IMR-90 (cell line): ENCODE results near the gene MTA2. TPM values are rescaled to one million over a fixed set of nuclear protein-coding genes. Genes with fewer than 3 reads are reported as not detected.
"Not testable (repeated sequence)": the region's sequence is repeated elsewhere in the genome, so short reads cannot be mapped to it uniquely, and the experiment has no call there.

Experiments used
- ATAC-seq: fragments of 200-7000 bp; cut with Tn5 transposase; 2 replicates; pipeline ENCODE4 v1.9.1; 2020; ENCODE audit warnings: low read depth, mild to moderate bottlenecking, moderate library complexity
- Bru-seq: library from RNA; stranded (reverse); fragments of 400-500 nt; gene quantifications from one replicate; lab custom pipeline; 2021; lab: Mats Ljungman, UMichigan
- BruChase-seq, 2 experiments: library from RNA; stranded (reverse); fragments of 400-500 nt; gene quantifications; one replicate each; lab custom pipeline; 2021; lab: Mats Ljungman, UMichigan
- BruUV-seq: library from RNA; stranded (reverse); fragments of 400-500 nt; replicated peaks from 2 replicates; lab custom pipeline; 2021; lab: Mats Ljungman, UMichigan
- CTCF ChIA-PET: fragments of 300-600 bp; formaldehyde crosslinking; extraction: SDS; loops from one replicate; lab custom pipeline; 2021; ENCODE audit warnings: antibody characterized with exemption; lab: Yijun Ruan, JAX
- POLR2A ChIA-PET: fragments of 300-600 bp; sonication (Branson Sonifier 250); formaldehyde crosslinking; loops from one replicate; lab custom pipeline; 2022; ENCODE audit warnings: antibody characterized with exemption; ENCODE audit not compliant: unreplicated experiment; lab: Charles Lee
- DNase-seq: peaks from one replicate; pipeline ENCODE4 v3.0.0; 2013
- H2AFZ ChIP-seq: replicated peaks from 2 replicates; pipeline ENCODE3; 2013; ENCODE audit warnings: low read length, mild to moderate bottlenecking; ENCODE audit not compliant: poor library complexity
- H2AK5ac ChIP-seq: 2 replicates; pipeline ENCODE4 v1.6.1; 2013; ENCODE audit warnings: low read depth, low read length, inconsistent platforms
- H2AK9ac ChIP-seq: replicated peaks from 2 replicates; pipeline ENCODE3; 2013; ENCODE audit warnings: mild to moderate bottlenecking, low read depth, low read length, moderate library complexity; ENCODE audit not compliant: poor library complexity
- H2BK120ac ChIP-seq: 2 replicates; pipeline ENCODE4 v1.6.1; 2013; ENCODE audit warnings: low read depth, low read length, inconsistent platforms
- H2BK15ac ChIP-seq: 3 replicates; pipeline ENCODE4 v1.6.1; 2013; ENCODE audit warnings: low read depth, low read length, inconsistent platforms
- H2BK20ac ChIP-seq: 2 replicates; pipeline ENCODE4 v1.6.1; 2013; ENCODE audit warnings: low read depth, mild to moderate bottlenecking, inconsistent platforms, low read length, moderate library complexity
- H2BK5ac ChIP-seq: 2 replicates; pipeline ENCODE4 v1.6.1; 2013; ENCODE audit warnings: mild to moderate bottlenecking, low read depth, low read length, inconsistent platforms; ENCODE audit not compliant: poor library complexity, severe bottlenecking
- H3K14ac ChIP-seq: replicated peaks from 2 replicates; pipeline ENCODE4 v1.6.1; 2013; ENCODE audit warnings: low read depth, low read length, inconsistent platforms
- H3K18ac ChIP-seq: 2 replicates; pipeline ENCODE4 v1.6.1; 2013; ENCODE audit warnings: low read depth, low read length, control low read depth
- H3K23ac ChIP-seq: 2 replicates; pipeline ENCODE4 v1.6.1; 2013; ENCODE audit warnings: low read depth, low read length, inconsistent platforms
- H3K27ac ChIP-seq: 2 replicates; pipeline ENCODE4 v1.5.1; 2013; ENCODE audit warnings: mild to moderate bottlenecking, control low read depth, low read length; ENCODE audit not compliant: insufficient read depth
- H3K27me3 ChIP-seq: 2 replicates; pipeline ENCODE4 v1.6.1; 2013; ENCODE audit warnings: low read length; ENCODE audit not compliant: control insufficient read depth, insufficient read depth
- H3K36me3 ChIP-seq: 2 replicates; pipeline ENCODE4 v1.6.1; 2013; ENCODE audit warnings: low read length, mixed read lengths; ENCODE audit not compliant: control insufficient read depth, insufficient read depth
- H3K4ac ChIP-seq: 2 replicates; pipeline ENCODE4 v1.6.1; 2013; ENCODE audit warnings: low read depth, low read length, inconsistent platforms
- H3K4me1 ChIP-seq: 2 replicates; pipeline ENCODE4 v1.6.1; 2013; ENCODE audit warnings: low read length, mixed read lengths; ENCODE audit not compliant: control insufficient read depth, insufficient read depth
- H3K4me2 ChIP-seq: 2 replicates; pipeline ENCODE4 v1.6.1; 2013; ENCODE audit warnings: low read depth, mild to moderate bottlenecking, control low read depth, low read length, moderate library complexity
- H3K4me3 ChIP-seq: 2 replicates; pipeline ENCODE4 v1.5.1; 2013; ENCODE audit warnings: low read depth, mild to moderate bottlenecking, control low read depth, low read length, moderate library complexity; ENCODE audit not compliant: insufficient read depth
- H3K56ac ChIP-seq: 2 replicates; pipeline ENCODE4 v1.6.1; 2013; ENCODE audit warnings: low read length, inconsistent platforms; ENCODE audit not compliant: insufficient read depth; ENCODE audit errors: extremely low read depth
- H3K79me1 ChIP-seq, 2 experiments: 2 replicates each; pipeline ENCODE4 v1.6.1; 2013; ENCODE audit warnings: low read length in 2 of 2, inconsistent platforms in 1 of 2, low read depth in 1 of 2
- H3K9ac ChIP-seq: 2 replicates; pipeline ENCODE4 v1.6.1; 2013; ENCODE audit warnings: low read depth, low read length, control low read depth
- H3K9me1 ChIP-seq: 2 replicates; pipeline ENCODE4 v1.6.1; 2013; ENCODE audit warnings: low read length, inconsistent platforms; ENCODE audit not compliant: insufficient read depth
- H3K9me3 ChIP-seq: 2 replicates; pipeline ENCODE4 v1.6.1; 2013; ENCODE audit warnings: low read length; ENCODE audit not compliant: control insufficient read depth, insufficient read depth
- H4K20me1 ChIP-seq: 2 replicates; pipeline ENCODE4 v1.6.1; 2013; ENCODE audit warnings: low read length, inconsistent platforms; ENCODE audit not compliant: insufficient read depth
- H4K5ac ChIP-seq: 2 replicates; pipeline ENCODE4 v1.6.1; 2013; ENCODE audit warnings: mild to moderate bottlenecking, low read depth, low read length, control low read depth
- H4K8ac ChIP-seq, 2 experiments: 2 replicates each; pipeline ENCODE4 v1.6.1; 2013; ENCODE audit warnings: low read depth in 2 of 2, low read length in 2 of 2, control low read depth in 1 of 2, inconsistent platforms in 1 of 2
- H4K91ac ChIP-seq: 2 replicates; pipeline ENCODE4 v1.6.1; 2013; ENCODE audit warnings: low read depth, low read length, inconsistent platforms; ENCODE audit not compliant: insufficient read depth
- CHD1 ChIP-seq: IDR thresholded peaks from 2 replicates; pipeline ENCODE4 v1.6.1; 2012; ENCODE audit warnings: low read depth, low read length, improper control_type of control experiment
- MAZ ChIP-seq: IDR thresholded peaks from 2 replicates; pipeline ENCODE4 v1.6.1; 2012; ENCODE audit warnings: low read depth, mild to moderate bottlenecking, low read length, improper control_type of control experiment, moderate library complexity, borderline replicate concordance
- POLR2A ChIP-seq: IDR thresholded peaks from 2 replicates; pipeline ENCODE4 v1.6.1; 2012; ENCODE audit warnings: mild to moderate bottlenecking, low read depth, low read length
- WGBS, 2 experiments: methylation state at CpG; one replicate each; pipeline versions ENCODE4 v1.1.5 to v1.1.7; 2013; ENCODE audit warnings: missing lambda C conversion rate in 2 of 2; ENCODE audit not compliant: insufficient read length in 1 of 2; ENCODE audit errors: extremely low coverage in 2 of 2; 5-methylcytosine and 5-hydroxymethylcytosine counted together
- dilution Hi-C: fragments of 300-500 bp; cut with HindIII; formaldehyde crosslinking; loops from one replicate; pipeline ENCODE4 v1.14.3; 2018; ENCODE audit warnings: low sequenced_read_pairs; ENCODE audit not compliant: unreplicated experiment
- in situ Hi-C: fragments of 300-500 bp; cut with MboI; formaldehyde crosslinking; loops from 3 replicates; pipeline ENCODE4 v1.14.3; 2019; ENCODE audit warnings: low sequenced_read_pairs, inconsistent platforms, mixed read lengths
- intact Hi-C: fragments of 100-400 bp; cut with micrococcal nuclease; formaldehyde crosslinking; loops from 2 replicates; pipeline ENCODE4 v1.10.0; 2022
- long read RNA-seq: library from polyadenylated mRNA; unstranded; transcript quantifications from one replicate; pipeline ENCODE4 v2.0.0, GENCODE V29; 2021; ENCODE audit not compliant: unreplicated experiment
- polyA plus RNA-seq, 3 experiments: library from polyadenylated mRNA; depleted of rRNA; stranded (reverse); fragments of >200 nt; gene quantifications; 2 replicates each; pipeline ENCODE4 v1.2.3, GENCODE V29; 2012; ENCODE audit warnings: low replicate concordance in 1 of 3
- total RNA-seq: library from RNA; depleted of rRNA; stranded (reverse); fragments of >200 nt; gene quantifications from 2 replicates; pipeline ENCODE4 v1.2.3, GENCODE V29; 2012; rRNA removed

MTA2 gene
- total RNA-seq (126 and 136 TPM in 2 replicates), polyA plus RNA-seq (2012; rRNA removed) (28.0 and 34.8 TPM in 2 replicates), Bru-seq, nascent RNA (percentile 84 among the genes with signal in this experiment), BruChase-seq, experiment 1, labeled RNA remaining after a 6-hour chase (percentile 93 among the genes with signal in this experiment), BruChase-seq, experiment 2, labeled RNA remaining after a 2-hour chase (percentile 95 among the genes with signal in this experiment)
- 14.4 and 18.0 TPM in 2 replicates for polyA plus RNA-seq (2012; cell fraction: cytosol; rRNA removed)
- polyA plus RNA-seq (2012; cell fraction: nucleus; rRNA removed; ENCODE audit: low replicate concordance), result 35.6 and 60.7 TPM in 2 replicates
- long read RNA-seq, transcript MTA2-201 (18 exons, 3,058 nt), result major isoform, 8 of 29 reads
- long read RNA-seq, transcript MTA2-204 (18 exons, 2,265 nt), result minor isoform, 6 of 29 reads
- long read RNA-seq, partial matches to known transcripts, result 11 of 29 reads
- long read RNA-seq, other reads (novel, unspliced or antisense), result 4 of 29 reads

- H3K18ac ChIP-seq, result peak within 1 kb of the TSS; percentile 33; the same call in 1 of the 2 replicates
- peaks cover 5% of the 10 kb centered on the region for H3K9me1 ChIP-seq
- H3K27me3 ChIP-seq, result no peaks in the 10 kb centered on the region
- no peaks in the 10 kb centered on the region for H3K9me3 ChIP-seq
- peaks cover 17% of the 10 kb centered on the region; the same call in 1 of the 2 replicates for H4K20me1 ChIP-seq
- CTCF ChIA-PET, result interaction anchor here (1.0 kb wide), 1 partner anchor 41 kb away, joined by 4 read pairs; no protein-coding TSS in a partner anchor
- ATAC-seq (peak; percentile 81), DNase-seq (peak; percentile 97)
- no peak within 1 kb of the TSS for H2BK20ac ChIP-seq
- POLR2A ChIA-PET, result interaction anchor here (0.6 to 1.7 kb wide), 3 partner anchors 10 to 620 kb away, joined by 3 to 7 read pairs (median 3); partner anchors contain the start of genes C11orf98, CSKMT and TUT1
- peak within 1 kb of the TSS; percentile 90 for H3K56ac ChIP-seq
- peaks cover 7% of the 10 kb centered on the region for H3K4me1 ChIP-seq
- peak within 1 kb of the TSS; percentile 91 for H3K4me2 ChIP-seq
- in situ Hi-C loops, result no loop called here
- peak within 1 kb of the TSS; percentile 90 for H3K9ac ChIP-seq
- dilution Hi-C loops, result no loop called here
- peak within 1 kb of the TSS; percentile 86 for H3K4ac ChIP-seq
- peak within 1 kb of the TSS; percentile 80 for H3K14ac ChIP-seq
- H4K8ac ChIP-seq, result peak within 1 kb of the TSS; percentile 60 to 83
- BruUV-seq, result no TSS peak
- peak within 1 kb of the TSS; percentile 87 for H3K4me3 ChIP-seq
- H2AK9ac ChIP-seq, result peak within 1 kb of the TSS; percentile 99
- peak within 1 kb of the TSS; percentile 34; the same call in 1 of the 2 replicates for H2BK120ac ChIP-seq
- TF ChIP-seq CHD1, result 0 out of 2 replicates have a peak, but pooled peaks have one; percentile 29
- TF ChIP-seq POLR2A, result no peak; the same call in none of the 2 replicates
- peak; percentile 58; the same call in 1 of the 2 replicates for TF ChIP-seq MAZ
- intact Hi-C loops, result no loop called here
- peak within 1 kb of the TSS; percentile 97 for H3K27ac ChIP-seq
- H4K91ac ChIP-seq, result peak within 1 kb of the TSS; percentile 74
- H3K36me3 ChIP-seq, result peaks cover 33% of the 10 kb centered on the region
- 0% methylated on average over 67 of the region's 83 CpGs; no CpG with 5 or more reads in 1 of the 2 experiments for WGBS, 2 experiments
- H2AFZ ChIP-seq, result peak within 1 kb of the TSS; percentile 87
- H4K5ac ChIP-seq, result peak within 1 kb of the TSS; percentile 55
- H2AK5ac ChIP-seq, result peak within 1 kb of the TSS; percentile 72
- peak within 1 kb of the TSS; percentile 92 for H2BK5ac ChIP-seq
- peak within 1 kb of the TSS; percentile 91 for H3K23ac ChIP-seq
- peaks cover 15 to 39% of the 10 kb centered on the region in 2 experiments for H3K79me1 ChIP-seq
- no peak within 1 kb of the TSS for H2BK15ac ChIP-seq
These were observed at the start of gene MTA2 for GRCh38 chr11:62601372-62602140. Gene MTA2 (minus strand): TSS chr11:62601865. CDS start chr11:62601450, 415 bp downstream.

DNA sequence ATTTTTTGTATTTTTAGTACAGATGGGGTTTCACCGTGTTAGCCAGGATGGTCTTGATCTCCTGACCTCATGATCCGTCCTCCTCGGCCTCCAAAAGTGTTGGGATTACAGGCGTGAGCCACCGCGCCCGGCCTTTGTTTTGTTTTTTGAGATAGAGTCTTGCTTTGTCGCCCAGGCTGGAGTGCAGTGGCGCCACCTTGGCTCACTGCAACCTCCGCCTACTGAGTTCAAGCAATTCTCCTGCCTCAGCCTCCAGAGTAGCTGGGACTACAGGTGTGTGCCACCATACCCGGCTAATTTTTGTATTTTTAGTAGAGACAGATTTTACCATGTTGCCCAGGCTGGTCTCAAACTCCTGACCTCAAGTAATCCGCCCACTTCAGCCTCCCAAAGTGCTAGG, 48.6 kb upstream of the MTA2 start:
- H3K9ac ChIP-seq, H3K9me1 ChIP-seq, H3K4me3 ChIP-seq, H3K23ac ChIP-seq, H3K56ac ChIP-seq, H3K14ac ChIP-seq, H2AK9ac ChIP-seq, intact Hi-C loops, in situ Hi-C loops, H3K4me1 ChIP-seq, DNase-seq, H2BK120ac ChIP-seq, ATAC-seq, CTCF ChIA-PET, H3K4ac ChIP-seq, H3K9me3 ChIP-seq, H3K27ac ChIP-seq, H4K8ac ChIP-seq, H2BK20ac ChIP-seq, H2BK5ac ChIP-seq, H3K27me3 ChIP-seq, H2BK15ac ChIP-seq, H4K91ac ChIP-seq, dilution Hi-C loops, H2AK5ac ChIP-seq, H2AFZ ChIP-seq, BruUV-seq, H3K18ac ChIP-seq, H3K4me2 ChIP-seq, H4K5ac ChIP-seq: not testable (repeated sequence)
- Histone ChIP-seq H3K79me1 (peaks cover 6 to 49% of the 10 kb centered on the region in 2 experiments), H4K20me1 (peaks cover 13% of the 10 kb centered on the region), H3K36me3 (peaks cover 24% of the 10 kb centered on the region)
- POLR2A ChIA-PET, result interaction anchor here (1.3 kb wide), 1 partner anchor 15 kb away, joined by 5 read pairs; the partner anchor contains the start of gene CSKMT
- 100% methylated on average over 4 of the region's 12 CpGs; no CpG with 5 or more reads in 1 of the 2 experiments for WGBS, 2 experiments
